OCI-LY3 (cell line): ENCODE data around the gene SCAP.

ENCODE experiments used
- H2AFZ ChIP-seq: fragments of 200-600, 300-600 bp; shearing (Covaris generic); 2 replicates; pipeline ENCODE4 v1.6.0; 2014; ENCODE audit warnings: antibody characterized with exemption, low read depth, low read length
- H3K27ac ChIP-seq: fragments of 200-600, 300-600 bp; sonication (generic); 2 replicates; pipeline ENCODE4 v1.5.1; 2014; ENCODE audit warnings: mild to moderate bottlenecking, low read length, moderate library complexity, mixed read lengths
- H3K27me3 ChIP-seq: fragments of 200-600, 300-600 bp; sonication (generic); 2 replicates; pipeline ENCODE4 v1.6.1; 2014; ENCODE audit warnings: low read depth, low read length, mixed read lengths
- H3K36me3 ChIP-seq: fragments of 200-600, 300-600 bp; sonication (generic); replicated peaks from 2 replicates; pipeline ENCODE3; 2014; ENCODE audit warnings: low read depth, low read length, mixed read lengths
- H3K4me1 ChIP-seq: fragments of 300-600, 200-600 bp; sonication (generic); 2 replicates; pipeline ENCODE4 v1.6.1; 2014; ENCODE audit warnings: low read length, mixed read lengths
- H3K4me2 ChIP-seq: fragments of 200-600, 300-600 bp; sonication (generic); 2 replicates; pipeline ENCODE4 v1.6.1; 2014; ENCODE audit warnings: low read length, mixed read lengths
- H3K4me3 ChIP-seq: fragments of 300-600, 200-600 bp; sonication (generic); 2 replicates; pipeline ENCODE4 v1.5.1; 2014; ENCODE audit warnings: antibody characterized with exemption, mild to moderate bottlenecking, low read length, moderate library complexity
- H3K79me2 ChIP-seq: fragments of 300-600, 200-600 bp; shearing (Covaris generic); 2 replicates; pipeline ENCODE4 v1.6.1; 2014; ENCODE audit warnings: mild to moderate bottlenecking, low read length, mixed read lengths
- H3K9ac ChIP-seq: fragments of 300-600, 200-600 bp; shearing (Covaris generic); 2 replicates; pipeline ENCODE4 v1.6.0; 2014; ENCODE audit warnings: mild to moderate bottlenecking, low read length, moderate library complexity
- H3K9me3 ChIP-seq: fragments of 200-600, 300-600 bp; shearing (Covaris generic); 2 replicates; pipeline ENCODE4 v1.6.1; 2014; ENCODE audit warnings: low read length, mixed read lengths; ENCODE audit not compliant: insufficient read depth
- H4K20me1 ChIP-seq: fragments of 200-600, 300-600 bp; sonication (generic); 2 replicates; pipeline ENCODE4 v1.6.1; 2016; ENCODE audit warnings: low read length, mixed read lengths; ENCODE audit not compliant: insufficient read depth
- CTCF ChIP-seq: fragments of 200-600, 300-600 bp; sonication (generic); IDR thresholded peaks from 2 replicates; pipeline ENCODE4 v1.5.1; 2014; ENCODE audit warnings: antibody characterized with exemption, low read length, low read depth
- EZH2phosphoT487 ChIP-seq: fragments of 200-600 bp; shearing (Covaris generic); IDR thresholded peaks from 2 replicates; pipeline ENCODE4 v1.6.1; 2018; ENCODE audit warnings: antibody characterized with exemption, mixed run types, low read depth

The SCAP gene

GRCh38 chr3:47476644-47477199, 981 bp upstream of the SCAP start:
- Histone ChIP-seq H3K27me3 (no peaks in the 10 kb centered on the region), H3K36me3 (peaks cover 6% of the 10 kb centered on the region), H3K27ac (no peak overlapping the region), H4K20me1 (peaks cover 13% of the 10 kb centered on the region), H3K9ac (peak overlapping the region; percentile 69), H3K4me3 (peak overlapping the region; percentile 78), H3K79me2 (peaks cover 38% of the 10 kb centered on the region), H3K4me1 (peaks cover 14% of the 10 kb centered on the region), H2AFZ (0 out of 2 replicates have a peak overlapping the region, but pooled peaks have one; percentile 98), H3K4me2 (peak overlapping the region; percentile 65), H3K9me3 (no peaks in the 10 kb centered on the region)
- no peak for TF ChIP-seq EZH2phosphoT487
- no peak for TF ChIP-seq CTCF

GRCh38 chr3:47476330-47476626, 537 bp upstream of the SCAP start:
- Histone ChIP-seq H3K9me3 (no peaks in the 10 kb centered on the region), H3K27ac (0 out of 2 replicates have a peak overlapping the region, but pooled peaks have one; percentile 17), H4K20me1 (peaks cover 17% of the 10 kb centered on the region), H3K27me3 (no peaks in the 10 kb centered on the region), H3K9ac (peak overlapping the region; percentile 69), H3K4me1 (peaks cover 14% of the 10 kb centered on the region), H3K4me2 (peak overlapping the region; percentile 65), H2AFZ (peak overlapping the region; percentile 98), H3K4me3 (peak overlapping the region; percentile 78), H3K36me3 (peaks cover 6% of the 10 kb centered on the region), H3K79me2 (peaks cover 42% of the 10 kb centered on the region)
- TF ChIP-seq EZH2phosphoT487 = no peak

- Histone ChIP-seq H3K27me3 (no peaks in the 10 kb centered on the region), H3K79me2 (peaks cover 54% of the 10 kb centered on the region), H3K36me3 (peaks cover 6% of the 10 kb centered on the region), H3K4me1 (peaks cover 14% of the 10 kb centered on the region), H3K27ac (peak overlapping the region; percentile 50), H3K9ac (peak overlapping the region; percentile 79), H4K20me1 (peaks cover 22% of the 10 kb centered on the region), H3K4me3 (peak overlapping the region; percentile 78), H2AFZ (peak overlapping the region; percentile 60; the same call in 1 of the 2 replicates), H3K4me2 (peak overlapping the region; percentile 73), H3K9me3 (no peaks in the 10 kb centered on the region)
- TF ChIP-seq EZH2phosphoT487 (no peak), CTCF (no peak)
Measured at GRCh38 chr3:47475029-47475569, 642 bp downstream of the SCAP start.

GRCh38 chr3:47473391-47473790, 2.4 kb downstream of the SCAP start:
- H3K4me2 ChIP-seq = no peak overlapping the region
- H4K20me1 ChIP-seq = peaks cover 27% of the 10 kb centered on the region
- H3K9ac ChIP-seq = no peak overlapping the region
- no peak overlapping the region for H3K27ac ChIP-seq
- peaks cover 6% of the 10 kb centered on the region for H3K36me3 ChIP-seq
- TF ChIP-seq EZH2phosphoT487 (no peak), CTCF (no peak)
- H3K4me3 ChIP-seq = no peak overlapping the region
- peaks cover 69% of the 10 kb centered on the region for H3K79me2 ChIP-seq
- H2AFZ ChIP-seq = no peak overlapping the region
- peaks cover 14% of the 10 kb centered on the region for H3K4me1 ChIP-seq
- no peaks in the 10 kb centered on the region for H3K9me3 ChIP-seq
- H3K27me3 ChIP-seq = no peaks in the 10 kb centered on the region
